Measurements from ENCODE around the gene DGLUCY. TPM values are rescaled to one million over a fixed set of nuclear protein-coding genes. Genes with fewer than 3 reads are reported as not detected.

DGLUCY gene
- total and polyA plus RNA-seq, 2 donors (not counting 1 experiment from before 2014, with no cell fraction given), result 91.5 to 103 TPM

DNA sequence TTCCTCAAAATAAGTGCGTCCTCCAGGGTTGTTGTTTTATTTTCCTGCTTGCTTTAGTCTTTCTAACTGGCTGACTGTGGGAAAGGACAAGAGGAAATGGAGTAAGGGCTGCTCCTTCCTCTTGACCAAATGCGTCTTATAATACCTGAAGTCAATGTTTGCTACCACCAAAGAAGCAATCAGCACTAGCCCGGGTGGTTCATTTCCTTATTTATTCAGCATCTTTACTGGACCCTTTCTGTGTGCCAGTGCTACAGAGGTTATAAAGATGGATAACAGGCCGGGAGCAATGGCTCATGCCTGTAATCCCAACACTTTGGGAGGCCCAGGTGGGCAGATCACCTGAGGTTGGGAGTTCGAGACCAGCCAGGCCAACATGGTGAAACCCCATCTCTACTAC lies 38.3 kb upstream of the DGLUCY start:
- H3K4me3 ChIP-seq (ENCODE audit: control extremely low read depth in 1 of 5, extremely low read depth in 1 of 5, insufficient read depth in 1 of 5, low read depth in 2 of 5, low read length in 4 of 5), result no peak overlapping the region
- H3K27me3 Mint-ChIP-seq, result no peaks in the 10 kb centered on the region
- intact Hi-C loops (cut with micrococcal nuclease), result loop anchor here (5.0 kb wide), 1 partner anchor 163 kb away; no protein-coding TSS in a partner anchor
- H3K4me2 ChIP-seq (replicated peaks; ENCODE audit: low read depth, low read length, poor library complexity, severe bottlenecking), result no peak overlapping the region
- H3K79me2 ChIP-seq (ENCODE audit: control insufficient read depth, insufficient read depth, low read length), result no peaks in the 10 kb centered on the region
- H3K36me3 ChIP-seq (replicated peaks in 1 of 2; ENCODE audit: control extremely low read depth in 1 of 2, control insufficient read depth in 1 of 2, extremely low read depth in 1 of 2, insufficient read depth in 2 of 2, low read length in 1 of 2), result no peaks in the 10 kb centered on the region
- TF ChIP-seq EZH2 (IDR thresholded peaks at IDR 0.05; ENCODE audit: borderline replicate concordance, insufficient read depth, low read depth, low read length, poor library complexity, severe bottlenecking), result no peak
- TF ChIP-seq, protein P1, sequence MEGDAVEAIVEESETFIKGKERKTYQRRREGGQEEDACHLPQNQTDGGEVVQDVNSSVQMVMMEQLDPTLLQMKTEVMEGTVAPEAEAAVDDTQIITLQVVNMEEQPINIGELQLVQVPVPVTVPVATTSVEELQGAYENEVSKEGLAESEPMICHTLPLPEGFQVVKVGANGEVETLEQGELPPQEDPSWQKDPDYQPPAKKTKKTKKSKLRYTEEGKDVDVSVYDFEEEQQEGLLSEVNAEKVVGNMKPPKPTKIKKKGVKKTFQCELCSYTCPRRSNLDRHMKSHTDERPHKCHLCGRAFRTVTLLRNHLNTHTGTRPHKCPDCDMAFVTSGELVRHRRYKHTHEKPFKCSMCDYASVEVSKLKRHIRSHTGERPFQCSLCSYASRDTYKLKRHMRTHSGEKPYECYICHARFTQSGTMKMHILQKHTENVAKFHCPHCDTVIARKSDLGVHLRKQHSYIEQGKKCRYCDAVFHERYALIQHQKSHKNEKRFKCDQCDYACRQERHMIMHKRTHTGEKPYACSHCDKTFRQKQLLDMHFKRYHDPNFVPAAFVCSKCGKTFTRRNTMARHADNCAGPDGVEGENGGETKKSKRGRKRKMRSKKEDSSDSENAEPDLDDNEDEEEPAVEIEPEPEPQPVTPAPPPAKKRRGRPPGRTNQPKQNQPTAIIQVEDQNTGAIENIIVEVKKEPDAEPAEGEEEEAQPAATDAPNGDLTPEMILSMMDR (IDR thresholded peaks at IDR 0.05), result no peak
- DNase-seq (no peak), ATAC-seq (ENCODE audit: low read depth) (no peak)
- WGBS (ENCODE audit: insufficient coverage), result 100% methylated on average over 2 of the region's 5 CpGs
- H4K20me1 ChIP-seq (ENCODE audit: control insufficient read depth, insufficient read depth, low read length, poor library complexity, severe bottlenecking), result no peaks in the 10 kb centered on the region
- no peak overlapping the region for H3K4me3 Mint-ChIP-seq
- POLR2A ChIA-PET, result no interaction called here
- H2AFZ ChIP-seq (ENCODE audit: insufficient read depth, low read depth, low read length, poor library complexity, severe bottlenecking), result no peak overlapping the region
- H3K4me1 Mint-ChIP-seq, result peaks cover 4% of the 10 kb centered on the region
- peaks cover 0 to 3% of the 10 kb centered on the region in 2 donors for H3K4me1 ChIP-seq (ENCODE audit: control insufficient read depth in 2 of 2, insufficient read depth in 2 of 2, low read length in 2 of 2)
- peaks cover 0 to 2% (median 0%) of the 10 kb centered on the region in 3 donors for H3K9me3 ChIP-seq (ENCODE audit: control extremely low read depth in 1 of 3, control insufficient read depth in 2 of 3, insufficient read depth in 1 of 3, low read length in 2 of 3)
- H3K27ac Mint-ChIP-seq, result no peak overlapping the region
- CTCF ChIA-PET, result interaction anchor here (1.0 kb wide), 1 partner anchor 98 kb away, joined by 3 read pairs; no protein-coding TSS in a partner anchor
- H3K27ac ChIP-seq (ENCODE audit: low read length in 2 of 2), result no peak overlapping the region
- no peaks in the 10 kb centered on the region for H3K9me3 Mint-ChIP-seq (ENCODE audit: insufficient read depth)
- H3K27me3 ChIP-seq (replicated peaks in 1 of 4; ENCODE audit: control extremely low read depth in 1 of 4, control insufficient read depth in 3 of 4, insufficient read depth in 4 of 4, low read length in 3 of 4), result no peaks in the 10 kb centered on the region
- no peak overlapping the region for H3K9ac ChIP-seq (ENCODE audit: low read length)

DNA sequence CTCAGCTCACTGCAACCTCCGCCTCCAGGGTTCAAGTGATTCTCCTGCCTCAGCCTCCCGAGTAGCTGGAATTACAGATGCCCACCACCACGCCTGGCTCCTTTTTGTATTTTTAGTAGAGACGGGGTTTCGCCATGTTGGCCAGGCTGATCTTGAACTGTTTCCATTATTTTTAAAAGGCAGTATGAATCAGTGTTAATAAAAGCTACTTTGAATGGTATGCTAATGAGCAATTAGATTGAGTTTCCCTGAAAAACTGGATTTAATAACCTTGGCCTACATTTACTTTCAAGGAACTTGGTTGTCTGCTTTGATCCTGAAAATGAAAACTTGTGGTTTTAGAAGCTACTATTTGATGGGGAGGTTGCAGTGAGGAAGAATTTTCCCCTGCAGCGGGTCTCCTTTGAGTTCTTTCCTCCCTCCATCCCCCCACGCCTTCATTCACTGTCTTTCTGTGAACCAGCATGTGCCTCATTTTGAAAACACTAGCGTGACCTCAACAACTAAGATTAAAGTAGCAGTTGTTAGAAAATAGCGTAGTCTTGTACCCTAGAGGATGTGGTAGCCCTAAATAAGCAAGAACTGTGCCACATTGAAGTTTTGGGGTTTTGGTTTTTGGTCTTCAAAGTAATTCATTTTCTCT lies 35.7 kb upstream of the DGLUCY start:
- TF ChIP-seq, protein P1 (IDR thresholded peaks at IDR 0.05), result no peak
- H3K27me3 Mint-ChIP-seq, result no peaks in the 10 kb centered on the region
- Histone ChIP-seq H3K27ac (ENCODE audit: low read length in 2 of 2) (no peak overlapping the region), H3K9me3 (ENCODE audit: control extremely low read depth in 1 of 3, control insufficient read depth in 2 of 3, insufficient read depth in 1 of 3, low read length in 2 of 3) (no peaks in the 10 kb centered on the region), H3K4me3 (ENCODE audit: control extremely low read depth in 1 of 5, extremely low read depth in 1 of 5, insufficient read depth in 1 of 5, low read depth in 2 of 5, low read length in 4 of 5) (no peak overlapping the region), H3K4me1 (ENCODE audit: control insufficient read depth in 2 of 2, insufficient read depth in 2 of 2, low read length in 2 of 2) (peaks cover 0 to 3% of the 10 kb centered on the region in 2 donors), H3K36me3 (replicated peaks in 1 of 2; ENCODE audit: control extremely low read depth in 1 of 2, control insufficient read depth in 1 of 2, extremely low read depth in 1 of 2, insufficient read depth in 2 of 2, low read length in 1 of 2) (no peaks in the 10 kb centered on the region), H3K4me2 (replicated peaks; ENCODE audit: low read depth, low read length, poor library complexity, severe bottlenecking) (no peak overlapping the region), H2AFZ (ENCODE audit: insufficient read depth, low read depth, low read length, poor library complexity, severe bottlenecking) (peak overlapping the region; percentile 49), H3K27me3 (replicated peaks in 1 of 4; ENCODE audit: control extremely low read depth in 1 of 4, control insufficient read depth in 3 of 4, insufficient read depth in 4 of 4, low read length in 3 of 4) (no peaks in the 10 kb centered on the region), H3K79me2 (ENCODE audit: control insufficient read depth, insufficient read depth, low read length) (no peaks in the 10 kb centered on the region), H3K9ac (ENCODE audit: low read length) (no peak overlapping the region), H4K20me1 (ENCODE audit: control insufficient read depth, insufficient read depth, low read length, poor library complexity, severe bottlenecking) (no peaks in the 10 kb centered on the region)
- no peak for DNase-seq
- CTCF ChIA-PET, result interaction anchor here (1.2 kb wide), 1 partner anchor 85 kb away, joined by 3 read pairs; no protein-coding TSS in a partner anchor
- intact Hi-C loops (cut with micrococcal nuclease), result loop anchor here (5.0 kb wide), 1 partner anchor 166 kb away; no protein-coding TSS in a partner anchor
- ATAC-seq (ENCODE audit: low read depth), result no peak
- no peak overlapping the region for H3K4me3 Mint-ChIP-seq
- H3K27ac Mint-ChIP-seq, result no peak overlapping the region
- POLR2A ChIA-PET, result no interaction called here
- peaks cover 4% of the 10 kb centered on the region for H3K4me1 Mint-ChIP-seq
- WGBS (ENCODE audit: insufficient coverage), result 82% methylated on average over 6 of the region's 9 CpGs
- H3K9me3 Mint-ChIP-seq (ENCODE audit: insufficient read depth), result no peaks in the 10 kb centered on the region
